ENCODE data around the gene RDX. TPM values are rescaled to one million over a fixed set of nuclear protein-coding genes. Genes with fewer than 3 reads are reported as not detected.

RDX gene
- total and polyA plus RNA-seq, 10 of the 15 experiments (the other 5 are each of a cell fraction or from before 2014, with no cell fraction given), result 24.6 to 62.2 (median 47.8) TPM

- no peak for TF ChIP-seq MLLT1 (IDR thresholded peaks at IDR 0.05)
- no peak for TF ChIP-seq POLR2AphosphoS2 (IDR thresholded peaks at IDR 0.05; ENCODE audit: low read depth, low read length)
Observed at GRCh38 chr11:110219006-110219785, 77.2 kb downstream of the RDX start (continued).

GRCh38 chr11:110217936-110218335 is 78.5 kb downstream of the RDX start:
- ChIA-PET POLR2A (interaction anchor here (0.5 kb wide), 1 partner anchor 89 kb away, joined by 4 read pairs; no protein-coding TSS in a partner anchor), RAD21 (ENCODE audit: unreplicated experiment) (interaction anchor here (1.2 to 1.4 kb wide), 2 partner anchors 17 to 155 kb away, joined by 3 to 4 read pairs; no protein-coding TSS in a partner anchor), CTCF (no interaction called here), SMC1A (ENCODE audit: uncharacterized antibody, unreplicated experiment) (interaction anchor here (0.7 to 1.6 kb wide), 2 partner anchors 12 to 145 kb away, joined by 3 to 5 read pairs; no protein-coding TSS in a partner anchor)
- Histone ChIP-seq H4K20me1 (ENCODE audit: control insufficient read depth, insufficient read depth) (no peaks in the 10 kb centered on the region), H3K9me3 (replicated peaks; ENCODE audit: control insufficient read depth, insufficient read depth, low read length) (no peaks in the 10 kb centered on the region), H3K27me3 (replicated peaks in 1 of 2; ENCODE audit: control insufficient read depth in 2 of 2, insufficient read depth in 2 of 2, low read length in 1 of 2) (no peaks in the 10 kb centered on the region), H3K9ac (ENCODE audit: control insufficient read depth, insufficient read depth, low read length) (no peak overlapping the region), H3K27ac (ENCODE audit: control insufficient read depth, insufficient read depth) (no peak overlapping the region), H3K4me3 (no peak overlapping the region), H3K36me3 (ENCODE audit: control insufficient read depth in 2 of 2, insufficient read depth in 2 of 2, low read length in 1 of 2) (no peaks in the 10 kb centered on the region), H3K4me1 (ENCODE audit: control insufficient read depth, insufficient read depth, low read length) (no peaks in the 10 kb centered on the region), H3K4me2 (ENCODE audit: control insufficient read depth, insufficient read depth) (no peak overlapping the region), H3K79me2 (ENCODE audit: control insufficient read depth, insufficient read depth, low read length) (no peaks in the 10 kb centered on the region), H2AFZ (ENCODE audit: control insufficient read depth, low read depth, low read length) (no peak overlapping the region)
- in situ Hi-C loops (cut with MboI) (no loop called here), intact Hi-C loops (cut with micrococcal nuclease; ENCODE audit: unreplicated experiment) (no loop called here)
- FAIRE-seq, result no peak
- 65% methylated on average over 3 of the region's 3 CpGs for WGBS (ENCODE audit: insufficient coverage, insufficient replicate concordance, low lambda C conversion rate, missing lambda C conversion rate)
- no peak for DNase-seq (ENCODE audit: low read depth, low spot score)
- no TSS peak for BruUV-seq (replicated peaks)
- ATAC-seq, result no peak; the same call in 2 of the 3 replicates
- TF ChIP-seq ZBTB40 (IDR thresholded peaks at IDR 0.05; ENCODE audit: borderline replicate concordance), result no peak
- TF ChIP-seq SKIL (IDR thresholded peaks at IDR 0.05; ENCODE audit: low read depth, poor library complexity, severe bottlenecking), result no peak
- TF ChIP-seq ZBTB4 (CRISPR knock-in tag; IDR thresholded peaks at IDR 0.05), result no peak
- TF ChIP-seq CBX3 (IDR thresholded peaks at IDR 0.05; ENCODE audit: borderline replicate concordance, low read depth), result no peak
- no peak for TF ChIP-seq CHD4 (IDR thresholded peaks at IDR 0.05)
- no peak for TF ChIP-seq BHLHE40 (IDR thresholded peaks at IDR 0.05; ENCODE audit: borderline replicate concordance in 1 of 2, low read depth in 2 of 2, low read length in 1 of 2)
- TF ChIP-seq ZNF622 (IDR thresholded peaks at IDR 0.05), result no peak
